ENCODE measurements around the gene VTCN1. TPM values are rescaled to one million over a fixed set of nuclear protein-coding genes. Genes with fewer than 3 reads are reported as not detected.

Gene VTCN1
- total RNA-seq, 1 experiment from 2014 or later = not detected

DNA sequence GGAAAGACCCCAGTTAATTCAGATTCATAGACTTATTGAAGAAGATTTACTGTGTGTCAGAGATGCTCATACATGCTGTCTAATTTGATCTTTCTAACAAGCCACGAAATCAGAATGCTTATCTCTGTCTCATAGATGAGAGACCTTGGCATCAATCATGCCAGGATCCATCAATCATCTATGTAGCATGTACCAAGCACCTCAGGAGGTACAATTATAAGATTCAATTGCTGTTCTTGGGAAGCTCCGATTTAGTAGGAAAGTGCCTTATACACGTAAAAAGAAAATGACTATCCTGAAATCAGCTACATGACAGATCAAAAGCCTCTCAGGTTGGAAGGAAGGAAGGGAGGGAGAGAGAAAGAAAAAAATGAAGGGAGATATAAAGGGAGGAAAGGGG lies 18.5 kb upstream of the VTCN1 start:
- ChIA-PET CTCF (no interaction called here), POLR2A (no interaction called here)
- in situ Hi-C loops (cut with HindIII; ENCODE audit: low pct_unique_long_range_greater_than_20kb, low sequenced_read_pairs) (no loop called here), intact Hi-C loops (cut with micrococcal nuclease; ENCODE audit: unreplicated experiment) (no loop called here)
- no peaks in the 10 kb centered on the region for H3K4me1 ChIP-seq (ENCODE audit: control insufficient read depth, insufficient read depth, low read length)
- H3K9me3 ChIP-seq (ENCODE audit: control insufficient read depth, insufficient read depth, low read depth, low read length) = no peaks in the 10 kb centered on the region
- H3K36me3 ChIP-seq (ENCODE audit: control insufficient read depth, insufficient read depth, low read length) = no peaks in the 10 kb centered on the region
- ATAC-seq = no peak
- no peak for DNase-seq (ENCODE audit: low read depth, low spot score)
- no TSS peak for BruUV-seq (replicated peaks)
- no peak for TF ChIP-seq TCF7L2 (IDR thresholded peaks at IDR 0.05; ENCODE audit: low read depth, low read length)
- TF ChIP-seq, protein P1, sequence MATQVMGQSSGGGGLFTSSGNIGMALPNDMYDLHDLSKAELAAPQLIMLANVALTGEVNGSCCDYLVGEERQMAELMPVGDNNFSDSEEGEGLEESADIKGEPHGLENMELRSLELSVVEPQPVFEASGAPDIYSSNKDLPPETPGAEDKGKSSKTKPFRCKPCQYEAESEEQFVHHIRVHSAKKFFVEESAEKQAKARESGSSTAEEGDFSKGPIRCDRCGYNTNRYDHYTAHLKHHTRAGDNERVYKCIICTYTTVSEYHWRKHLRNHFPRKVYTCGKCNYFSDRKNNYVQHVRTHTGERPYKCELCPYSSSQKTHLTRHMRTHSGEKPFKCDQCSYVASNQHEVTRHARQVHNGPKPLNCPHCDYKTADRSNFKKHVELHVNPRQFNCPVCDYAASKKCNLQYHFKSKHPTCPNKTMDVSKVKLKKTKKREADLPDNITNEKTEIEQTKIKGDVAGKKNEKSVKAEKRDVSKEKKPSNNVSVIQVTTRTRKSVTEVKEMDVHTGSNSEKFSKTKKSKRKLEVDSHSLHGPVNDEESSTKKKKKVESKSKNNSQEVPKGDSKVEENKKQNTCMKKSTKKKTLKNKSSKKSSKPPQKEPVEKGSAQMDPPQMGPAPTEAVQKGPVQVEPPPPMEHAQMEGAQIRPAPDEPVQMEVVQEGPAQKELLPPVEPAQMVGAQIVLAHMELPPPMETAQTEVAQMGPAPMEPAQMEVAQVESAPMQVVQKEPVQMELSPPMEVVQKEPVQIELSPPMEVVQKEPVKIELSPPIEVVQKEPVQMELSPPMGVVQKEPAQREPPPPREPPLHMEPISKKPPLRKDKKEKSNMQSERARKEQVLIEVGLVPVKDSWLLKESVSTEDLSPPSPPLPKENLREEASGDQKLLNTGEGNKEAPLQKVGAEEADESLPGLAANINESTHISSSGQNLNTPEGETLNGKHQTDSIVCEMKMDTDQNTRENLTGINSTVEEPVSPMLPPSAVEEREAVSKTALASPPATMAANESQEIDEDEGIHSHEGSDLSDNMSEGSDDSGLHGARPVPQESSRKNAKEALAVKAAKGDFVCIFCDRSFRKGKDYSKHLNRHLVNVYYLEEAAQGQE (IDR thresholded peaks at IDR 0.05; ENCODE audit: insufficient read depth in 1 of 2, low read depth in 2 of 2, low read length in 1 of 2) = no peak
- TF ChIP-seq, protein P2, sequence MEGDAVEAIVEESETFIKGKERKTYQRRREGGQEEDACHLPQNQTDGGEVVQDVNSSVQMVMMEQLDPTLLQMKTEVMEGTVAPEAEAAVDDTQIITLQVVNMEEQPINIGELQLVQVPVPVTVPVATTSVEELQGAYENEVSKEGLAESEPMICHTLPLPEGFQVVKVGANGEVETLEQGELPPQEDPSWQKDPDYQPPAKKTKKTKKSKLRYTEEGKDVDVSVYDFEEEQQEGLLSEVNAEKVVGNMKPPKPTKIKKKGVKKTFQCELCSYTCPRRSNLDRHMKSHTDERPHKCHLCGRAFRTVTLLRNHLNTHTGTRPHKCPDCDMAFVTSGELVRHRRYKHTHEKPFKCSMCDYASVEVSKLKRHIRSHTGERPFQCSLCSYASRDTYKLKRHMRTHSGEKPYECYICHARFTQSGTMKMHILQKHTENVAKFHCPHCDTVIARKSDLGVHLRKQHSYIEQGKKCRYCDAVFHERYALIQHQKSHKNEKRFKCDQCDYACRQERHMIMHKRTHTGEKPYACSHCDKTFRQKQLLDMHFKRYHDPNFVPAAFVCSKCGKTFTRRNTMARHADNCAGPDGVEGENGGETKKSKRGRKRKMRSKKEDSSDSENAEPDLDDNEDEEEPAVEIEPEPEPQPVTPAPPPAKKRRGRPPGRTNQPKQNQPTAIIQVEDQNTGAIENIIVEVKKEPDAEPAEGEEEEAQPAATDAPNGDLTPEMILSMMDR (IDR thresholded peaks at IDR 0.05) = no peak
- no peak for TF ChIP-seq SIN3A (IDR thresholded peaks at IDR 0.05; ENCODE audit: borderline replicate concordance, insufficient read depth, low read depth, low read length)
- TF ChIP-seq POLR2AphosphoS5 (IDR thresholded peaks at IDR 0.05; ENCODE audit: low read depth, low read length) = no peak
- H3K27me3 ChIP-seq (ENCODE audit: control insufficient read depth, insufficient read depth, low read length) = no peaks in the 10 kb centered on the region
- H3K27ac ChIP-seq (ENCODE audit: low read length) = no peak overlapping the region
- no peak overlapping the region for H3K4me3 ChIP-seq (ENCODE audit: low read depth in 2 of 2, low read length in 2 of 2)

DNA sequence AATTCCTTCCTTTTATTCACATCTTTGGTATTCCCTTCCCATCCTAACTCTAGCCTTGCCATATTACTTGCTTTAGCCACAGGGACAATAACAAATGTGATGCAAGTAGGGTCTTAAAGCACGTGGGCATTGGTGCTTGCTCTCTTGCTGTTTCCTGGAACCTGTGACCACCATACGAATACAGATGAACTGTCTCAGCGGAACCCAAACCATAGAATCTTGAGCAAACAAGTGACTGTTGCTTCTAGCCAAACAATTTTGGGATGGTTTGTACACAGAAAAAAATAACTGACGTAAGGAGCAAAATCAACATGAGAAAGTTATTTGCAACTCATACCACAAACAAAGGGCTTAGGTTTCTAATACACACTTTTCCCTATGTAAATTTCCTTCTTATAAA lies 15.2 kb upstream of the VTCN1 start:
- H3K36me3 ChIP-seq (ENCODE audit: control insufficient read depth, insufficient read depth, low read length) = no peaks in the 10 kb centered on the region
- ChIA-PET POLR2A (no interaction called here), CTCF (no interaction called here)
- H3K9me3 ChIP-seq (ENCODE audit: control insufficient read depth, insufficient read depth, low read depth, low read length) = no peaks in the 10 kb centered on the region
- in situ Hi-C loops (cut with HindIII; ENCODE audit: low pct_unique_long_range_greater_than_20kb, low sequenced_read_pairs) = no loop called here
- no peaks in the 10 kb centered on the region for H3K4me1 ChIP-seq (ENCODE audit: control insufficient read depth, insufficient read depth, low read length)
- intact Hi-C loops (cut with micrococcal nuclease; ENCODE audit: unreplicated experiment) = no loop called here
- TF ChIP-seq POLR2AphosphoS5 (IDR thresholded peaks at IDR 0.05; ENCODE audit: low read depth, low read length) (no peak), SIN3A (IDR thresholded peaks at IDR 0.05; ENCODE audit: borderline replicate concordance, insufficient read depth, low read depth, low read length) (no peak), TCF7L2 (IDR thresholded peaks at IDR 0.05; ENCODE audit: low read depth, low read length) (no peak)
- TF ChIP-seq, protein P1 (IDR thresholded peaks at IDR 0.05; ENCODE audit: insufficient read depth in 1 of 2, low read depth in 2 of 2, low read length in 1 of 2) = no peak
- TF ChIP-seq, protein P2 (IDR thresholded peaks at IDR 0.05) = no peak
- ATAC-seq (no peak), DNase-seq (ENCODE audit: low read depth, low spot score) (no peak)
- H3K27ac ChIP-seq (ENCODE audit: low read length) = no peak overlapping the region
- no TSS peak for BruUV-seq (replicated peaks)
- no peaks in the 10 kb centered on the region for H3K27me3 ChIP-seq (ENCODE audit: control insufficient read depth, insufficient read depth, low read length)
- H3K4me3 ChIP-seq (ENCODE audit: low read depth in 2 of 2, low read length in 2 of 2) = no peak overlapping the region

Measured in Panc1 (cell line).